HG02571 (cell line): Measurements from ENCODE around the gene RBM38.

Source experiments
- ATAC-seq: cut with Tn5 transposase; IDR thresholded peaks from one replicate; pipeline ENCODE4 v1.9.1; 2021; ENCODE audit warnings: mild to moderate bottlenecking, moderate library complexity; ENCODE audit not compliant: unreplicated experiment

Gene RBM38

GRCh38 chr20:57402206-57403125 lies 11.3 kb downstream of the RBM38 start:
- ATAC-seq = no peak

GRCh38 chr20:57403216-57403615 lies 12.0 kb downstream of the RBM38 start:
- no peak for ATAC-seq

- ATAC-seq = no peak
Observed at GRCh38 chr20:57404006-57404405, 12.8 kb downstream of the RBM38 start.

GRCh38 chr20:57404419-57405072 lies 13.3 kb downstream of the RBM38 start:
- no peak for ATAC-seq

- ATAC-seq = no peak
Observed at GRCh38 chr20:57405236-57406016, 14.2 kb downstream of the RBM38 start.

GRCh38 chr20:57407541-57407956 lies 16.4 kb downstream of the RBM38 start:
- ATAC-seq = no peak

- ATAC-seq = no peak
Observed at GRCh38 chr20:57408131-57408530, 16.9 kb downstream of the RBM38 start.

GRCh38 chr20:57408536-57409233 lies 17.5 kb downstream of the RBM38 start:
- ATAC-seq = no peak

- ATAC-seq = no peak
Observed at GRCh38 chr20:57409316-57409671, 18.1 kb downstream of the RBM38 start.

GRCh38 chr20:57409672-57410397 lies 18.6 kb downstream of the RBM38 start:
- ATAC-seq = no peak

GRCh38 chr20:57410398-57410920 lies 19.3 kb downstream of the RBM38 start:
- no peak for ATAC-seq

- ATAC-seq = no peak
Observed at GRCh38 chr20:57410924-57411323, 19.7 kb downstream of the RBM38 start.

GRCh38 chr20:57411406-57412283 lies 20.4 kb downstream of the RBM38 start:
- no peak for ATAC-seq

GRCh38 chr20:57412347-57413029 lies 21.3 kb downstream of the RBM38 start:
- ATAC-seq = no peak

GRCh38 chr20:57413986-57414385 lies 22.8 kb downstream of the RBM38 start:
- ATAC-seq = no peak

GRCh38 chr20:57414867-57415592 lies 23.8 kb downstream of the RBM38 start:
- ATAC-seq = no peak

GRCh38 chr20:57415771-57416170 lies 24.6 kb downstream of the RBM38 start:
- ATAC-seq = no peak
